NCI-H146 treated with DMSO at 0.1 percent for 48 hours (cell line): ENCODE measurements around the gene TBC1D22A.

Experiments
- DNase-seq: peaks from one replicate; lab custom pipeline; 2025; ENCODE audit not compliant: unreplicated experiment; lab: John Stamatoyannopoulos, UW

TBC1D22A gene

GRCh38 chr22:47054231-47055072, 292.0 kb downstream of the TBC1D22A start:
- DNase-seq: no peak

GRCh38 chr22:47055073-47055355, 292.6 kb downstream of the TBC1D22A start:
- DNase-seq: no peak

- DNase-seq: no peak
Observed at GRCh38 chr22:47055461-47055860, 293.0 kb downstream of the TBC1D22A start.

GRCh38 chr22:47055921-47056320, 293.5 kb downstream of the TBC1D22A start:
- no peak for DNase-seq

- DNase-seq: no peak
Observed at GRCh38 chr22:47056361-47056760, 293.9 kb downstream of the TBC1D22A start.

- no peak for DNase-seq
Observed at GRCh38 chr22:47056776-47057470, 294.5 kb downstream of the TBC1D22A start.

GRCh38 chr22:47057916-47058585, 295.6 kb downstream of the TBC1D22A start:
- no peak for DNase-seq

GRCh38 chr22:47059076-47059475, 296.6 kb downstream of the TBC1D22A start:
- no peak for DNase-seq

- no peak for DNase-seq
Observed at GRCh38 chr22:47059701-47060161, 297.3 kb downstream of the TBC1D22A start.

- no peak for DNase-seq
Observed at GRCh38 chr22:47060718-47061117, 298.3 kb downstream of the TBC1D22A start.

- DNase-seq: no peak
Observed at GRCh38 chr22:47061226-47061625, 298.8 kb downstream of the TBC1D22A start.

GRCh38 chr22:47062126-47062525, 299.7 kb downstream of the TBC1D22A start:
- DNase-seq: no peak

- DNase-seq: no peak
Observed at GRCh38 chr22:47063071-47063509, 300.6 kb downstream of the TBC1D22A start.

GRCh38 chr22:47063606-47064005, 301.2 kb downstream of the TBC1D22A start:
- DNase-seq: no peak

GRCh38 chr22:47064016-47064415, 301.6 kb downstream of the TBC1D22A start:
- DNase-seq: no peak

- no peak for DNase-seq
Observed at GRCh38 chr22:47064416-47064815, 302.0 kb downstream of the TBC1D22A start.

- no peak for DNase-seq
Observed at GRCh38 chr22:47065756-47066615, 303.5 kb downstream of the TBC1D22A start.

GRCh38 chr22:47066616-47066905, 304.1 kb downstream of the TBC1D22A start:
- no peak for DNase-seq

GRCh38 chr22:47067321-47067890, 305.0 kb downstream of the TBC1D22A start:
- DNase-seq: no peak

- no peak for DNase-seq
Observed at GRCh38 chr22:47067911-47068625, 305.6 kb downstream of the TBC1D22A start.
